ENCODE results near the gene PCSK6.

- TF ChIP-seq CTCF (conservative IDR thresholded peaks at IDR 0.05) (no peak), EZH2 (IDR thresholded peaks at IDR 0.05; ENCODE audit: low read depth) (no peak)
Observed at GRCh38 chr15:101376615-101377395, 112.7 kb downstream of the PCSK6 start.
